Measurements from ENCODE around the gene TEKT2. TPM values are rescaled to one million over a fixed set of nuclear protein-coding genes. Genes with fewer than 3 reads are reported as not detected.

The TEKT2 gene
- total and polyA plus RNA-seq, 2 experiments from 2014 or later, result not detected

DNA sequence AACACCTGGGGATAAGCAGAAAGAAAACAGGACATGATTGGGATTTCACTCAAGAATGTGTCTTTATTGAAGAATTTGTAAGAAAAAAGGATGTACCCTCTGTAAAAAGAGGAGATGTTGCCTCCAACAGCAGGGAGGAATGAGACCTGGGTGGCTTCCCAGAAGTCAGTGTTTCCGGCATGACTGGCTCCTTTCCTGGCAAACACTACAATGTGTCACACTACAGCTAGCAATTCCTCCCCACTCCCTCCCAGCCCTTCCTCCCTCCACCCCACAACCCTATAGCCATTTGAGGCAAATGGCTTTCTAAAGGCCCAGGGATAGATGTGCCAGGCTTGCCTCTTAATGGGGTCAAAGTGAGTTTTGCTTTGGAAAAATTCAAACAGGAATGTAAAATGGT, 52.6 kb downstream of the TEKT2 start:
- TF ChIP-seq EZH2phosphoT487 (IDR thresholded peaks at IDR 0.05; ENCODE audit: insufficient read depth, low read depth), result no peak
- no peak for TF ChIP-seq EZH2 (IDR thresholded peaks at IDR 0.05; ENCODE audit: insufficient read depth, poor library complexity, severe bottlenecking)
- Histone ChIP-seq H2AFZ (no peak overlapping the region), H3K36me3 (ENCODE audit: low read depth) (peaks cover 16% of the 10 kb centered on the region), H3K27me3 (replicated peaks; ENCODE audit: insufficient read depth) (no peaks in the 10 kb centered on the region), H3K9me3 (ENCODE audit: low read depth) (no peaks in the 10 kb centered on the region), H3K9me2 (ENCODE audit: insufficient read depth) (no peaks in the 10 kb centered on the region), H4K20me1 (ENCODE audit: insufficient read depth) (no peaks in the 10 kb centered on the region), H3K4me1 (ENCODE audit: insufficient read depth) (peaks cover 64% of the 10 kb centered on the region), H3K9ac (peak overlapping the region; percentile 53), H3K4me3 (0 out of 2 replicates have a peak overlapping the region, but pooled peaks have one; percentile 31), H3F3A (ENCODE audit: insufficient read depth) (peaks cover 70% of the 10 kb centered on the region), H3K27ac (peak overlapping the region; percentile 86), H3K79me2 (ENCODE audit: insufficient read depth) (peaks cover 47% of the 10 kb centered on the region), H3K4me2 (ENCODE audit: unreplicated experiment) (peak overlapping the region; percentile 44)
- DNase-seq, result peak; percentile 95
- in situ Hi-C loops (cut with MboI), result no loop called here
- 0% methylated on average over 1 of the region's 1 CpG for WGBS, 2 experiments (ENCODE audit: low coverage in 1 of 2, low lambda C conversion rate in 2 of 2, missing lambda C conversion rate in 2 of 2)

GRCh38 chr1:36137226-36137625, 53.3 kb downstream of the TEKT2 start:
- H3K27ac ChIP-seq, result peak overlapping the region; percentile 86
- DNase-seq, result no peak
- H4K20me1 ChIP-seq (ENCODE audit: insufficient read depth), result no peaks in the 10 kb centered on the region
- H3K9me2 ChIP-seq (ENCODE audit: insufficient read depth), result no peaks in the 10 kb centered on the region
- H3K27me3 ChIP-seq (replicated peaks; ENCODE audit: insufficient read depth), result no peaks in the 10 kb centered on the region
- H3K4me3 ChIP-seq, result no peak overlapping the region
- no peaks in the 10 kb centered on the region for H3K9me3 ChIP-seq (ENCODE audit: low read depth)
- in situ Hi-C loops (cut with MboI), result no loop called here
- H3K9ac ChIP-seq, result peak overlapping the region; percentile 50
- peaks cover 75% of the 10 kb centered on the region for H3F3A ChIP-seq (ENCODE audit: insufficient read depth)
- H3K79me2 ChIP-seq (ENCODE audit: insufficient read depth), result peaks cover 54% of the 10 kb centered on the region
- TF ChIP-seq EZH2 (IDR thresholded peaks at IDR 0.05; ENCODE audit: insufficient read depth, poor library complexity, severe bottlenecking) (no peak), EZH2phosphoT487 (IDR thresholded peaks at IDR 0.05; ENCODE audit: insufficient read depth, low read depth) (no peak)
- 76 to 78% methylated on average over 5 of the region's 5 CpGs for WGBS, 2 experiments (ENCODE audit: low coverage in 1 of 2, low lambda C conversion rate in 2 of 2, missing lambda C conversion rate in 2 of 2)
- no peak overlapping the region for H2AFZ ChIP-seq
- H3K36me3 ChIP-seq (ENCODE audit: low read depth), result peaks cover 16% of the 10 kb centered on the region
- peaks cover 66% of the 10 kb centered on the region for H3K4me1 ChIP-seq (ENCODE audit: insufficient read depth)
- H3K4me2 ChIP-seq (ENCODE audit: unreplicated experiment), result peak overlapping the region; percentile 44

DNA sequence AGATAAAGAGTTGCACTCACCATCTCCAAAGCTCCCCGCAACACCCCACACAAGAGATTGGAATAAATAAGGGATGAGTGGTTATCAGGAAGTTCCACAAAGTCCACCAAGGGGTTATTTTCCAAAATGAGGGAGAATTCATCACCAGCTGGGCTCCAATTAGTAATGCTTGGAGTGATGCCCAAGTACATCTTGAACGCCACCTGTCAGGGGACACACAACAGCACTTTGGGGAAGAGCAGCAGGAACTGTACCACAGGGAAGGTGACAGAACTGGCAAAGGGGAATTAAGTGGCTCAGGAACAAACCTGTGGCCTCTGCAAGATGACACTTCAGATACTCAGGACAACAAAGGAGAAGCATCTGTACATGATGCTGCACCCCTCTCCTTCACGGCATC, 53.9 kb downstream of the TEKT2 start:
- no peak overlapping the region for H2AFZ ChIP-seq
- H3K9ac ChIP-seq, result no peak overlapping the region
- 88 to 95% methylated on average over 3 of the region's 3 CpGs for WGBS, 2 experiments (ENCODE audit: low coverage in 1 of 2, low lambda C conversion rate in 2 of 2, missing lambda C conversion rate in 2 of 2)
- H3K4me1 ChIP-seq (ENCODE audit: insufficient read depth), result peaks cover 69% of the 10 kb centered on the region
- H4K20me1 ChIP-seq (ENCODE audit: insufficient read depth), result no peaks in the 10 kb centered on the region
- no peaks in the 10 kb centered on the region for H3K9me2 ChIP-seq (ENCODE audit: insufficient read depth)
- peaks cover 16% of the 10 kb centered on the region for H3K36me3 ChIP-seq (ENCODE audit: low read depth)
- TF ChIP-seq EZH2phosphoT487 (IDR thresholded peaks at IDR 0.05; ENCODE audit: insufficient read depth, low read depth) (no peak), EZH2 (IDR thresholded peaks at IDR 0.05; ENCODE audit: insufficient read depth, poor library complexity, severe bottlenecking) (no peak)
- no peak for DNase-seq
- peaks cover 60% of the 10 kb centered on the region for H3K79me2 ChIP-seq (ENCODE audit: insufficient read depth)
- H3F3A ChIP-seq (ENCODE audit: insufficient read depth), result peaks cover 78% of the 10 kb centered on the region
- no peak overlapping the region for H3K27ac ChIP-seq
- H3K4me3 ChIP-seq, result no peak overlapping the region
- H3K27me3 ChIP-seq (replicated peaks; ENCODE audit: insufficient read depth), result no peaks in the 10 kb centered on the region
- in situ Hi-C loops (cut with MboI), result no loop called here
- no peak overlapping the region for H3K4me2 ChIP-seq (ENCODE audit: unreplicated experiment)
- no peaks in the 10 kb centered on the region for H3K9me3 ChIP-seq (ENCODE audit: low read depth)

Other genes starting within 250 kb of the TEKT2 start
- 11.0 and 13.8 TPM in 2 replicates for gene AGO1, start 200.9 kb upstream of the TEKT2 start, total RNA-seq (2014; rRNA removed; shearing (Covaris generic))
- 5.5 and 6.1 TPM in 2 replicates for gene AGO1, start 200.9 kb upstream of the TEKT2 start, polyA plus RNA-seq (2016; fragmentation: Nextera tagmentation; extraction: Ambion mirVana)
- gene AGO3, start 153.0 kb upstream of the TEKT2 start, total RNA-seq (2014; rRNA removed; shearing (Covaris generic)), result 7.9 and 26.7 TPM in 2 replicates
- 14.2 and 14.8 TPM in 2 replicates for gene AGO3, start 153.0 kb upstream of the TEKT2 start, polyA plus RNA-seq (2016; fragmentation: Nextera tagmentation; extraction: Ambion mirVana)
- gene ADPRS, start 4.8 kb downstream of the TEKT2 start, total RNA-seq (2014; rRNA removed; shearing (Covaris generic)), result 64.7 and 70.3 TPM in 2 replicates
- 38.9 and 42.0 TPM in 2 replicates for gene ADPRS, start 4.8 kb downstream of the TEKT2 start, polyA plus RNA-seq (2016; fragmentation: Nextera tagmentation; extraction: Ambion mirVana)
- 30.5 and 33.1 TPM in 2 replicates for gene COL8A2, start 41.1 kb downstream of the TEKT2 start, total RNA-seq (2014; rRNA removed; shearing (Covaris generic))
- gene COL8A2, start 41.1 kb downstream of the TEKT2 start, polyA plus RNA-seq (2016; fragmentation: Nextera tagmentation; extraction: Ambion mirVana), result 2.9 and 3.2 TPM in 2 replicates
- gene TRAPPC3, start 65.4 kb downstream of the TEKT2 start, total RNA-seq (2014; rRNA removed; shearing (Covaris generic)), result 101 and 112 TPM in 2 replicates
- 134 and 135 TPM in 2 replicates for gene TRAPPC3, start 65.4 kb downstream of the TEKT2 start, polyA plus RNA-seq (2016; fragmentation: Nextera tagmentation; extraction: Ambion mirVana)
- gene MAP7D1, start 72.1 kb downstream of the TEKT2 start, total RNA-seq (2014; rRNA removed; shearing (Covaris generic)), result 160 and 224 TPM in 2 replicates
- gene MAP7D1, start 72.1 kb downstream of the TEKT2 start, polyA plus RNA-seq (2016; fragmentation: Nextera tagmentation; extraction: Ambion mirVana), result 34.8 and 35.8 TPM in 2 replicates
- 57.3 and 61.5 TPM in 2 replicates for gene THRAP3, start 140.3 kb downstream of the TEKT2 start, total RNA-seq (2014; rRNA removed; shearing (Covaris generic))
- 91.9 and 95.2 TPM in 2 replicates for gene THRAP3, start 140.3 kb downstream of the TEKT2 start, polyA plus RNA-seq (2016; fragmentation: Nextera tagmentation; extraction: Ambion mirVana)
- gene SH3D21, start 222.3 kb downstream of the TEKT2 start, total RNA-seq (2014; rRNA removed; shearing (Covaris generic)), result 5.6 and 14.4 TPM in 2 replicates
- gene SH3D21, start 222.3 kb downstream of the TEKT2 start, polyA plus RNA-seq (2016; fragmentation: Nextera tagmentation; extraction: Ambion mirVana), result 1.1 and 1.8 TPM in 2 replicates
- gene EVA1B, start 239.6 kb downstream of the TEKT2 start, total RNA-seq (2014; rRNA removed; shearing (Covaris generic)), result 294 and 328 TPM in 2 replicates
- 95.0 and 111 TPM in 2 replicates for gene EVA1B, start 239.6 kb downstream of the TEKT2 start, polyA plus RNA-seq (2016; fragmentation: Nextera tagmentation; extraction: Ambion mirVana)

Measured in GM23248 (cell line).